Activated CD4-positive, alpha-beta T cell treated with anti-CD3 and anti-CD28 coated beads, Interleukin-2, Interleukin-6, amounts not matched to agents 100 ng/mL and 50 ng/mL, durations not matched to agents 16 hours and 8 hours (primary cell): ENCODE results near the gene RAPGEF3.
A peak's percentile ranks its signal among the peaks of the same experiment; 100 is the strongest.

Experiments used
- DNase-seq: peaks from one replicate; pipeline ENCODE4 v3.0.0-alpha.2; 2020

The RAPGEF3 gene

GRCh38 chr12:47775100-47775911 lies 16.6 kb upstream of the RAPGEF3 start:
- peak; percentile 50 for DNase-seq

GRCh38 chr12:47774663-47775062 lies 16.0 kb upstream of the RAPGEF3 start:
- no peak for DNase-seq

- DNase-seq: no peak
These were observed 15.3 kb upstream of the RAPGEF3 start for GRCh38 chr12:47773858-47774580.

DNA sequence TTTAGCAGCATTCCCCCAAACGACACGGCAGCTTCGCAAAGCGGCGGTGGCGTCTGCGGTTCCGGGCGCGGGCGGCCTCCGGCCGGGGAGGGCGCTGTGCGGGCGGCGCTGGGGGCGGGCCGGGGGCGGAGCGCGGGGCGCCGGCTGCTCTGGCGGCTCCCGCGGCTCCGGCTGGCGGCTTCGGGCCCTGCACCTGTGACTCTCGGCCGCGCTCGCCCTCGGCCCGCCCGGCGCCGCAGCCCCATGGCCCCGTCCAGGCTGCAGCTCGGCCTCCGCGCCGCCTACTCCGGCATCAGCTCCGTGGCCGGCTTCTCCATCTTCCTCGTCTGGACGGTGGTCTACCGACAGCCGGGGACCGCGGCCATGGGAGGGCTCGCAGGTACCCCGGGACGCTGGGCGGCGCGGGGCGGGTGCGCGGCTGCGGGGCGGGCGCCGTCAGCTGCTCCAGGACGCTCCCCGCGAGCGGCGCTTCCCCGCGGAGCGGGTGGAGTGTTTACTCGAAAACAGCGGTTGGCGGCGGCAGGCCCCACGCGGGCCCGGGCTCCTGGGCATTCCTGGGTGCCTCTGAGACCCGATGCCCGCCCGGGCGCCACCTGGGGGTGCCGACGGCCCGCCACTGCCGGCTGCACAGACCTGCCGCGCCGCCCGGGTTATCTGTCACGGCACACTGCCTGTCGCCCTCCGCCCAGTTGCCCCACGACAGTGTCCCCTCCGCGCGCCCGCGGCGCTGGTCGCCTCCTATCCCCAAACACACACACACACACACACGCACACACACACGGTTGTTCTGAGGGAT lies 14.6 kb upstream of the RAPGEF3 start, which contains the start of gene SLC48A1:
TSS of gene SLC48A1 (plus strand) at position 177 of the 796 bp plus-strand sequence. CDS start at position 244, 67 bp downstream.
- peak; percentile 80 for DNase-seq

DNA sequence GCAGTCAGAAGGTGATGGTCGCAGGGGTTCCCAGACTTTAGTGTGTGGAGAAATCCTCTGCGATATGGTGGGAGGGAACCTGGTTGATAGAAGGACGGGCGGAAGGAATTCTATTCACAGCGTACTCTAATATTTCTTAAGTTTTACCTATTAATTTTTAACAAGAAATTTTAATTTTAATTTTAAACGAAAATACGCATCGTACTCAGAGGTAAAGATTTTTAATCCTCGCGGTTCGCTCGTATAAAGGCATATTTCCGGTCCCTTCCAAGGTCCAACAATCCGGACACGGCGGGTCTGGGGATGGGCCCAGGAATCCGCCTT lies 14.0 kb upstream of the RAPGEF3 start:
- no peak for DNase-seq

DNA sequence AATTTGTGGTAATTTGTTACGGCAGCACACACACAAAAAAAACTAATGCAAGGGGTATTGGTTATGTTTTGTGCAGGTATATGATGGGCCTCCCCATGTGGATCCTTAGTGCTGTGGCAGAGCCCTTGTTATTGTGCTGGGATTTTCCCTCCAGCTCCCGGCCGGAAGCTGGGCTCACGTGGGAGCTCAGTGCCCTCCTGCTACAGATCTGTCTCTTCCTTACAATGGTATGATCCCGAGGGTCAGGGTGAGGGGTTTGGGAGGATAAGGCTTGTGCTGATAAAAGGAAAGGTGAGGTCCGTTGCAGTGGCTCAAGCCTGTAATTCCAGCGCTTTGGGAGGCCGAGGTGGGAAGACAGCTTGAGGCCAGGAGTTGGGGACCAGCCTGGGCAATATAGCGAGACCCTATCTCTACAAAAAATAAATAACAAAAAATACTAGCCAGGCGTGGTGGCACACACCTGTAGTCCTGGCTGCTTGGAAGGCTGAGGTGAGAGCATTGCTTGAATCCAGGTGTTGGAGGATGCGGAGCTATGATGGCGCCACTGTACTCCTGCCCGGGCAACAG lies 13.5 kb upstream of the RAPGEF3 start:
- DNase-seq: no peak

GRCh38 chr12:47771304-47771703 lies 12.6 kb upstream of the RAPGEF3 start:
- DNase-seq: no peak

GRCh38 chr12:47770086-47770726 lies 11.5 kb upstream of the RAPGEF3 start:
- no peak for DNase-seq

DNA sequence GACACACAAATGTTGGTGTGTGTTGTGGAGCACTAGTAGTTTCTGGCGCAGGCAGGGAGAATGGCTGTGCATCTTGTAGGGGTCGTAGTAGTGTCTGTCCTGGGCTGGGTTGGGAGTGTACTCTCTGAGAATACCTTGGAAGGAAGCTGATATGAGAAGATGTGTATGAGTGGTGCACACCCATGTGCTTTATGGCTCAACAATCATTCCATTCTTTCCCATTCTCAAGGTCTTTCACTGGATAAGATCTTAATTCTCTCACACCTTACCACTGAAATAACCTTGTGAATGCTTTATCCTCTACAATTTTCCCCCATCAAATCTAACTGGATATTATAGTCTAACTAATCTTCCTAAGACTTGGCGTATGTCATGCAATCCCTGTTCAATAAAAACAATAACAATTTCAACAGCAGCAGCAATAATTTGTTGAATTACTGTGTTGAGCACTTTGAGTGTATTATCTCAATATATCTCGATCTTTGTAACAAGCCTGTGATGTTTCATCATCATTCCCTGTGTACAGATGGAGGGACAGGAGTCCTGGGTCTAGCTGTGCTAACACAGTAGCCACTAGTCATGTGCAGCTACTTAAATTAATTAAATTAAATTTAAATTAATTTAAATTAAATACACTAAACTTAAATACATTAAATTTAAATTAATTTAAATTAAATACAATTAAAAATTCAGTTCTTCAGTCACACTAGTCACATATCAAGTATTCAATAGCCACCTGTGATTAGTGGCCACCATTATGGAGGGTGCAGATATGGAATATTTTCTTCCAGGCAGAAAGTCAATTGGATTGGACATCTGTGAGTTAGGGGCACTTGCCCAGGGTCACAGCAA lies 10.8 kb upstream of the RAPGEF3 start:
- no peak for DNase-seq

GRCh38 chr12:47768323-47768811 lies 9.7 kb upstream of the RAPGEF3 start:
- DNase-seq: no peak

GRCh38 chr12:47767216-47767724 lies 8.6 kb upstream of the RAPGEF3 start:
- DNase-seq: peak; percentile 80

GRCh38 chr12:47766502-47767215 lies 8.0 kb upstream of the RAPGEF3 start:
- no peak for DNase-seq

- no peak for DNase-seq
These were observed 5.0 kb upstream of the RAPGEF3 start for GRCh38 chr12:47763481-47764346.

DNA sequence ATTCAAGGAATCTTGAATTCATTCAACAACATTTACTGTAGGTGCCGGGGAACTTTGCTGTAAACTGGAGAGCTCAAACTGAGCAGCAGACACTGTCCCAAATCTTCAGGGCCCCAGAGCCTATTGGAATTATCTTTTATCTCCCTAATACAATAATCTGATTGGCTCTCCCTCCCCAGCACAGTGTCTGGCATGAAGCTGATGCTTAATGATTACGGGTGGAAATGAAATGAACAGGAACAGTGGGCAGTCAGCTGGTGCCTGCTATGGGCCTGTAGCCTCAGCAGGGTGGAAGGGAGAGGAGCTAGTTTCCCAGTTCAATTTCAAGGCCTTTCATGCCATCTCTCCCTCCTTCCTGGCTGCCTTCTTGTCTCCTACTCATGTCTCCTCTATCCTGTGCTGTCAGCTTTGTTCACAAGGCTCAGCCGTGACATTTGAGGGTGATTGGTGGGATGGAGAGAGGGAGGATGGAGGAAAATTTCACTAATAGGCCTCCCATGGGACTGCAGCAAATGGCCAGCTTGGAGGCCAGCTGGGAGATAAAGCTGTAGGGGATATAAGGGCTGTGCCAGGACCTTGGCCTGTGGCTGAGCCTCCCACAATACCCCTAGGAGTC lies 4.3 kb upstream of the RAPGEF3 start:
- no peak for DNase-seq

DNA sequence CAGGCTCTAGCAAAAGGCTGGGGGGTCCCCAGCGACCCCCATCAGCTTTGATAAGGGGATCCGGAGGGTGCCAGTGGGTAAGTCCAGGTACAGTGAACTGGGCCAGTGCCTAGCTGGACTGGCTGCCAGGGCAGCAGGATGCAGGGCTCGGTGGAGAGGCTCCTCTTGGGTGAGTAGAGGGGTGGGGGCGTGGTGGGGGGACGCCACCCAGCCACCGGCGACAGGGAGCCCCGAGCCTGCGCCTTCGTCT lies 171 bp downstream of the RAPGEF3 start:
- DNase-seq: no peak

GRCh38 chr12:47757840-47758583 lies 668 bp downstream of the RAPGEF3 start:
- no peak for DNase-seq

- DNase-seq: no peak
These were observed 1.3 kb downstream of the RAPGEF3 start for GRCh38 chr12:47757364-47757839.
